Retinal pigment epithelial cell (primary cell): ENCODE measurements around the gene SUPT3H.

Experiments
- DNase-seq: peaks from one replicate; pipeline ENCODE4 v3.0.0-alpha.2; 2010; ENCODE audit warnings: low read depth
- H3K4me3 ChIP-seq: 2 replicates; pipeline ENCODE4 v1.5.1; 2011; ENCODE audit warnings: mild to moderate bottlenecking, low read length, control low read depth, moderate library complexity
- CTCF ChIP-seq: conservative IDR thresholded peaks from 2 replicates; pipeline ENCODE4 v1.5.1; 2011; ENCODE audit warnings: low read depth, low read length, control low read depth, inconsistent platforms

SUPT3H gene

GRCh38 chr6:45388328-45388727, 10.6 kb upstream of the SUPT3H start:
- no peak overlapping the region for H3K4me3 ChIP-seq
- no peak for TF ChIP-seq CTCF
- no peak for DNase-seq

- no peak for TF ChIP-seq CTCF
- no peak for DNase-seq
- H3K4me3 ChIP-seq, result no peak overlapping the region
Measured at GRCh38 chr6:45387236-45387635, 9.5 kb upstream of the SUPT3H start.

GRCh38 chr6:45386501-45386900, 8.8 kb upstream of the SUPT3H start:
- DNase-seq, result no peak
- TF ChIP-seq CTCF, result no peak
- no peak overlapping the region for H3K4me3 ChIP-seq

- no peak for DNase-seq
- no peak for TF ChIP-seq CTCF
- no peak overlapping the region for H3K4me3 ChIP-seq
Measured at GRCh38 chr6:45382391-45382790, 4.7 kb upstream of the SUPT3H start.

GRCh38 chr6:45378334-45378926, 696 bp upstream of the SUPT3H start:
- no peak for DNase-seq
- TF ChIP-seq CTCF, result no peak
- peak overlapping the region; percentile 91 for H3K4me3 ChIP-seq

GRCh38 chr6:45377043-45377553, 636 bp downstream of the SUPT3H start:
- TF ChIP-seq CTCF, result no peak
- H3K4me3 ChIP-seq, result peak overlapping the region; percentile 91
- no peak for DNase-seq

- DNase-seq, result no peak
- H3K4me3 ChIP-seq, result peak overlapping the region; percentile 91
- no peak for TF ChIP-seq CTCF
Measured at GRCh38 chr6:45376310-45377042, 1.3 kb downstream of the SUPT3H start.
